Panc1 (cell line): ENCODE results near the gene FAM120C.

Experiments
- POLR2AphosphoS5 ChIP-seq: IDR thresholded peaks from 2 replicates; pipeline ENCODE4 v1.6.1; 2012; ENCODE audit warnings: mild to moderate bottlenecking, low read depth, low read length, moderate library complexity
- SIN3A ChIP-seq: IDR thresholded peaks from 2 replicates; pipeline ENCODE4 v1.6.1; 2012; ENCODE audit warnings: low read depth, mild to moderate bottlenecking, low read length, moderate library complexity, borderline replicate concordance; ENCODE audit not compliant: insufficient read depth
- TCF7L2 ChIP-seq: IDR thresholded peaks from 2 replicates; pipeline ENCODE4 v1.6.1; 2011; ENCODE audit warnings: mild to moderate bottlenecking, low read depth, low read length, inconsistent platforms
- TF ChIP-seq, protein P1 (sequence below): fragments of 450-650 bp; IDR thresholded peaks from 2 replicates; pipeline ENCODE4 v1.5.1; 2017; ENCODE audit warnings: mild to moderate bottlenecking
- TF ChIP-seq, protein P2 (sequence below), 2 experiments: IDR thresholded peaks; 2 replicates each; pipeline ENCODE4 v1.6.1; 2011 to 2012; ENCODE audit warnings: low read depth in 2 of 2, control low read depth in 1 of 2, low read length in 1 of 2, mild to moderate bottlenecking in 1 of 2, moderate library complexity in 1 of 2; ENCODE audit not compliant: insufficient read depth in 1 of 2

GRCh38 chrX:54045563-54046228, 137.4 kb downstream of the FAM120C start:
- TF ChIP-seq, protein P1, sequence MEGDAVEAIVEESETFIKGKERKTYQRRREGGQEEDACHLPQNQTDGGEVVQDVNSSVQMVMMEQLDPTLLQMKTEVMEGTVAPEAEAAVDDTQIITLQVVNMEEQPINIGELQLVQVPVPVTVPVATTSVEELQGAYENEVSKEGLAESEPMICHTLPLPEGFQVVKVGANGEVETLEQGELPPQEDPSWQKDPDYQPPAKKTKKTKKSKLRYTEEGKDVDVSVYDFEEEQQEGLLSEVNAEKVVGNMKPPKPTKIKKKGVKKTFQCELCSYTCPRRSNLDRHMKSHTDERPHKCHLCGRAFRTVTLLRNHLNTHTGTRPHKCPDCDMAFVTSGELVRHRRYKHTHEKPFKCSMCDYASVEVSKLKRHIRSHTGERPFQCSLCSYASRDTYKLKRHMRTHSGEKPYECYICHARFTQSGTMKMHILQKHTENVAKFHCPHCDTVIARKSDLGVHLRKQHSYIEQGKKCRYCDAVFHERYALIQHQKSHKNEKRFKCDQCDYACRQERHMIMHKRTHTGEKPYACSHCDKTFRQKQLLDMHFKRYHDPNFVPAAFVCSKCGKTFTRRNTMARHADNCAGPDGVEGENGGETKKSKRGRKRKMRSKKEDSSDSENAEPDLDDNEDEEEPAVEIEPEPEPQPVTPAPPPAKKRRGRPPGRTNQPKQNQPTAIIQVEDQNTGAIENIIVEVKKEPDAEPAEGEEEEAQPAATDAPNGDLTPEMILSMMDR: no peak
- TF ChIP-seq, protein P2, sequence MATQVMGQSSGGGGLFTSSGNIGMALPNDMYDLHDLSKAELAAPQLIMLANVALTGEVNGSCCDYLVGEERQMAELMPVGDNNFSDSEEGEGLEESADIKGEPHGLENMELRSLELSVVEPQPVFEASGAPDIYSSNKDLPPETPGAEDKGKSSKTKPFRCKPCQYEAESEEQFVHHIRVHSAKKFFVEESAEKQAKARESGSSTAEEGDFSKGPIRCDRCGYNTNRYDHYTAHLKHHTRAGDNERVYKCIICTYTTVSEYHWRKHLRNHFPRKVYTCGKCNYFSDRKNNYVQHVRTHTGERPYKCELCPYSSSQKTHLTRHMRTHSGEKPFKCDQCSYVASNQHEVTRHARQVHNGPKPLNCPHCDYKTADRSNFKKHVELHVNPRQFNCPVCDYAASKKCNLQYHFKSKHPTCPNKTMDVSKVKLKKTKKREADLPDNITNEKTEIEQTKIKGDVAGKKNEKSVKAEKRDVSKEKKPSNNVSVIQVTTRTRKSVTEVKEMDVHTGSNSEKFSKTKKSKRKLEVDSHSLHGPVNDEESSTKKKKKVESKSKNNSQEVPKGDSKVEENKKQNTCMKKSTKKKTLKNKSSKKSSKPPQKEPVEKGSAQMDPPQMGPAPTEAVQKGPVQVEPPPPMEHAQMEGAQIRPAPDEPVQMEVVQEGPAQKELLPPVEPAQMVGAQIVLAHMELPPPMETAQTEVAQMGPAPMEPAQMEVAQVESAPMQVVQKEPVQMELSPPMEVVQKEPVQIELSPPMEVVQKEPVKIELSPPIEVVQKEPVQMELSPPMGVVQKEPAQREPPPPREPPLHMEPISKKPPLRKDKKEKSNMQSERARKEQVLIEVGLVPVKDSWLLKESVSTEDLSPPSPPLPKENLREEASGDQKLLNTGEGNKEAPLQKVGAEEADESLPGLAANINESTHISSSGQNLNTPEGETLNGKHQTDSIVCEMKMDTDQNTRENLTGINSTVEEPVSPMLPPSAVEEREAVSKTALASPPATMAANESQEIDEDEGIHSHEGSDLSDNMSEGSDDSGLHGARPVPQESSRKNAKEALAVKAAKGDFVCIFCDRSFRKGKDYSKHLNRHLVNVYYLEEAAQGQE (IDR thresholded peaks at IDR 0.05; ENCODE audit: insufficient read depth in 1 of 2, low read depth in 2 of 2, low read length in 1 of 2): no peak
- TF ChIP-seq POLR2AphosphoS5: no peak
- peak; percentile 44; the same call in 1 of the 2 replicates for TF ChIP-seq TCF7L2
- no peak for TF ChIP-seq SIN3A
